H1 (cell line): ENCODE measurements around the gene B3GAT1. TPM values are rescaled to one million over a fixed set of nuclear protein-coding genes. Genes with fewer than 3 reads are reported as not detected.

Experiments
- CTCF ChIA-PET: fragments of 300-600 bp; sonication (Branson Sonifier 250); formaldehyde crosslinking; loops from one replicate; lab custom pipeline; 2021; ENCODE audit not compliant: partially characterized antibody; lab: Charles Lee
- POLR2A ChIA-PET: fragments of 300-600 bp; sonication (Branson Sonifier 250); formaldehyde crosslinking; loops from one replicate; lab custom pipeline; 2021; ENCODE audit warnings: inconsistent platforms; ENCODE audit not compliant: partially characterized antibody; lab: Charles Lee
- DNase-seq, 2 experiments: peaks; one replicate each; pipeline versions ENCODE4 v3.0.0 to v3.0.0-alpha.2; 2010 to 2022; ENCODE audit warnings: low spot score in 2 of 2, low read depth in 1 of 2, mixed read lengths in 1 of 2
- FAIRE-seq: peaks from 2 replicates; lab custom pipeline; 2011; peaks lifted over from hg19 to GRCh38; lab: Jason Lieb, UNC
- H2AFZ ChIP-seq: 2 replicates; pipeline ENCODE4 v1.8.1; 2012; ENCODE audit warnings: low read length, inconsistent platforms
- H2AK5ac ChIP-seq: 2 replicates; pipeline ENCODE4 v1.6.1; 2013; ENCODE audit warnings: low read depth, low read length
- H2BK120ac ChIP-seq: replicated peaks from 2 replicates; pipeline ENCODE3; 2013; ENCODE audit warnings: low read depth, low read length, inconsistent platforms
- H2BK12ac ChIP-seq: 2 replicates; pipeline ENCODE4 v1.6.1; 2013; ENCODE audit warnings: low read depth, low read length
- H2BK15ac ChIP-seq: 2 replicates; pipeline ENCODE4 v1.6.1; 2013; ENCODE audit warnings: low read length
- H2BK20ac ChIP-seq: 2 replicates; pipeline ENCODE4 v1.6.1; 2013; ENCODE audit warnings: low read length
- H2BK5ac ChIP-seq: 2 replicates; pipeline ENCODE4 v1.6.1; 2013; ENCODE audit warnings: low read depth, low read length
- H3K14ac ChIP-seq: 2 replicates; pipeline ENCODE4 v1.6.1; 2013; ENCODE audit warnings: inconsistent platforms; ENCODE audit not compliant: insufficient read length
- H3K18ac ChIP-seq: 2 replicates; pipeline ENCODE4 v1.6.1; 2013; ENCODE audit warnings: low read length; ENCODE audit errors: extremely low read depth
- H3K23ac ChIP-seq: 2 replicates; pipeline ENCODE4 v1.6.1; 2013; ENCODE audit warnings: inconsistent platforms; ENCODE audit not compliant: insufficient read length
- H3K23me2 ChIP-seq: 2 replicates; pipeline ENCODE4 v1.6.1; 2013; ENCODE audit warnings: low read depth, low read length
- H3K27ac ChIP-seq: 2 replicates; pipeline ENCODE4 v1.6.1; 2011; ENCODE audit warnings: low read depth, low read length, inconsistent platforms
- H3K27me3 ChIP-seq, 4 experiments: replicated peaks in 1 of 4; 1 replicate in 1 of 4; 2 replicates in 3 of 4; pipeline versions ENCODE4 v1.6.1 to v1.8.1; 2011 to 2013; ENCODE audit warnings: low read length in 3 of 4, mild to moderate bottlenecking in 3 of 4, inconsistent platforms in 2 of 4, mixed read lengths in 2 of 4, moderate library complexity in 1 of 4; ENCODE audit not compliant: control insufficient read depth in 3 of 4, insufficient read depth in 3 of 4; ENCODE audit errors: extremely low read depth in 1 of 4
- H3K36me3 ChIP-seq, 4 experiments: 2 replicates each; pipeline versions ENCODE4 v1.6.1 to v1.8.1; 2011 to 2013; ENCODE audit warnings: mild to moderate bottlenecking in 4 of 4, low read length in 3 of 4, moderate library complexity in 2 of 4, control low read depth in 1 of 4, inconsistent platforms in 1 of 4; ENCODE audit not compliant: insufficient read depth in 4 of 4, control insufficient read depth in 2 of 4
- H3K4ac ChIP-seq: replicated peaks from 2 replicates; pipeline ENCODE3; 2013; ENCODE audit warnings: low read length, low read depth, mixed read lengths, inconsistent platforms; ENCODE audit not compliant: insufficient read length
- H3K4me1 ChIP-seq, 4 experiments: replicated peaks in 1 of 4; 1 replicate in 1 of 4; 2 replicates in 3 of 4; pipeline versions ENCODE4 v1.6.1 to v1.8.1; 2011 to 2013; ENCODE audit warnings: low read length in 3 of 4, inconsistent platforms in 2 of 4, mixed read lengths in 1 of 4; ENCODE audit not compliant: insufficient read depth in 4 of 4, control insufficient read depth in 3 of 4
- H3K4me2 ChIP-seq, 2 experiments: 2 replicates each; pipeline versions ENCODE4 v1.6.1 to v1.8.1; 2011 to 2013; ENCODE audit warnings: low read depth in 2 of 2, low read length in 2 of 2, control low read depth in 1 of 2, inconsistent platforms in 1 of 2, mild to moderate bottlenecking in 1 of 2; ENCODE audit not compliant: insufficient read depth in 1 of 2
- H3K4me3 ChIP-seq, 4 experiments: fragments of 200-600, 300-600 bp in 1 of 4; sonication (generic), shearing (Covaris generic), sonication (Bioruptor Twin) in 1 of 4; 2 replicates each; pipeline versions ENCODE4 v1.5.1 to v1.8.1; 2011 to 2016; ENCODE audit warnings: low read length in 4 of 4, low read depth in 3 of 4, control low read depth in 2 of 4, inconsistent platforms in 2 of 4, mild to moderate bottlenecking in 2 of 4, mixed read lengths in 1 of 4, moderate library complexity in 1 of 4; ENCODE audit not compliant: insufficient read depth in 2 of 4; ENCODE audit errors: extremely low read depth in 1 of 4
- H3K56ac ChIP-seq: replicated peaks from 2 replicates; pipeline ENCODE3; 2013; ENCODE audit warnings: low read depth, mild to moderate bottlenecking, mixed read lengths, low read length, inconsistent platforms; ENCODE audit not compliant: insufficient read length
- H3K79me1 ChIP-seq: 2 replicates; pipeline ENCODE4 v1.6.1; 2013; ENCODE audit warnings: low read depth, low read length, control low read depth
- H3K79me2 ChIP-seq, 2 experiments: 2 replicates each; pipeline versions ENCODE4 v1.6.1 to v1.8.1; 2012 to 2013; ENCODE audit warnings: low read length in 2 of 2, mild to moderate bottlenecking in 2 of 2, inconsistent platforms in 1 of 2; ENCODE audit not compliant: insufficient read depth in 2 of 2, control insufficient read depth in 1 of 2
- H3K9ac ChIP-seq, 4 experiments: replicated peaks in 1 of 4; 1 replicate in 1 of 4; 2 replicates in 3 of 4; pipeline versions ENCODE4 v1.6.1 to v1.8.1; 2011 to 2013; ENCODE audit warnings: low read depth in 3 of 4, low read length in 3 of 4, control low read depth in 2 of 4, mild to moderate bottlenecking in 2 of 4, moderate library complexity in 2 of 4, inconsistent platforms in 1 of 4; ENCODE audit errors: extremely low read depth in 1 of 4
- H3K9me3 ChIP-seq, 2 experiments: 2 replicates each; pipeline versions ENCODE4 v1.6.1 to v1.8.1; 2012 to 2013; ENCODE audit warnings: mild to moderate bottlenecking in 2 of 2, moderate library complexity in 2 of 2, control low read depth in 1 of 2, inconsistent platforms in 1 of 2, low read depth in 1 of 2, low read length in 1 of 2, mixed read lengths in 1 of 2; ENCODE audit not compliant: insufficient read depth in 2 of 2
- H4K20me1 ChIP-seq, 2 experiments: replicated peaks in 1 of 2; 2 replicates each; pipeline versions ENCODE3 to v1.8.1; 2011 to 2013; ENCODE audit warnings: inconsistent platforms in 2 of 2, low read length in 2 of 2, mild to moderate bottlenecking in 1 of 2; ENCODE audit not compliant: insufficient read depth in 2 of 2, control insufficient read depth in 1 of 2
- H4K5ac ChIP-seq: 2 replicates; pipeline ENCODE4 v1.6.1; 2013; ENCODE audit warnings: low read length, low read depth, mixed read lengths, inconsistent platforms; ENCODE audit not compliant: insufficient read length
- H4K8ac ChIP-seq: 2 replicates; pipeline ENCODE4 v1.8.0; 2013; ENCODE audit warnings: mild to moderate bottlenecking, moderate library complexity, low read length, inconsistent platforms; ENCODE audit not compliant: insufficient read depth; ENCODE audit errors: extremely low read depth
- H4K91ac ChIP-seq: replicated peaks from 2 replicates; pipeline ENCODE3; 2013; ENCODE audit warnings: low read length, mixed read lengths, inconsistent platforms; ENCODE audit not compliant: insufficient read length
- CTCF ChIP-seq, 3 experiments: IDR thresholded peaks; 1 replicate in 2 of 3; 2 replicates in 1 of 3; pipeline versions ENCODE4 v1.5.1 to v1.6.1; 2011; ENCODE audit warnings: low read length in 3 of 3, mild to moderate bottlenecking in 3 of 3, inconsistent platforms in 2 of 3, low read depth in 1 of 3, moderate library complexity in 1 of 3; ENCODE audit not compliant: insufficient read depth in 1 of 3; ENCODE audit errors: control extremely low read depth in 1 of 3
- WGBS, 2 experiments: shearing (Covaris generic) in 1 of 2; methylation state at CpG; one replicate each; pipeline versions ENCODE4 v1.1.6 to v1.1.7; 2013 to 2015; ENCODE audit warnings: low lambda C conversion rate in 2 of 2, mixed read lengths in 2 of 2, inconsistent platforms in 1 of 2, low coverage in 1 of 2, missing lambda C conversion rate in 1 of 2; ENCODE audit not compliant: insufficient replicate concordance in 2 of 2, insufficient coverage in 1 of 2, insufficient read length in 1 of 2; ENCODE audit errors: extremely low coverage in 1 of 2, missing lambda C conversion rate in 1 of 2; 5-methylcytosine and 5-hydroxymethylcytosine counted together
- polyA plus RNA-seq, 7 experiments: library from polyadenylated mRNA; depleted of rRNA in 3 of 7; stranded (reverse) in 5 of 7; unstranded in 2 of 7; fragments of >200 nt in 5 of 7; fragments of 200-250 nt in 2 of 7; gene quantifications; 1 replicate in 5 of 7; 2 replicates in 1 of 7; 4 replicates in 1 of 7; pipeline versions ENCODE4 v1.2.1 to v1.2.3, GENCODE V29; 2011 to 2013; ENCODE audit warnings: missing spikeins in 2 of 7, mixed read lengths in 2 of 7
- total RNA-seq: library from RNA; stranded (reverse); fragmentation: NEBNext Ultra II Directional; extraction: Animal tissue kit (Norgen Biotek cat#: 25700); gene quantifications from 2 replicates; pipeline ENCODE4 v1.2.1, GENCODE V29; 2021

The B3GAT1 gene
- total and polyA plus RNA-seq, 2 of the 8 experiments (the other 6 are each of a cell fraction or from before 2014, with no cell fraction given), result 19.7 to 32.4 TPM

- peaks cover 15% of the 10 kb centered on the region; the same call in 1 of the 2 replicates for H3K23me2 ChIP-seq
- TF ChIP-seq CTCF (IDR thresholded peaks at IDR 0.05; ENCODE audit: control extremely low read depth in 1 of 3, insufficient read depth in 1 of 3, low read depth in 1 of 3, low read length in 3 of 3), result no peak
- 83% methylated on average over 10 of the region's 10 CpGs; no CpG with 5 or more reads in 1 of the 2 experiments for WGBS, 2 experiments
Measured at GRCh38 chr11:134416726-134417125, 4.7 kb upstream of the B3GAT1 start.

More at GRCh38 chr11:134416726-134417125, 4.7 kb upstream of the B3GAT1 start:
- Histone ChIP-seq H3K27ac (no peak overlapping the region), H3K18ac (no peak overlapping the region), H3K27me3 (peaks cover 0 to 2% (median 0%) of the 10 kb centered on the region in 4 experiments; a peak in 2 of 7 replicates), H2BK5ac (no peak overlapping the region), H3K4me3 (no peak overlapping the region), H4K8ac (no peak overlapping the region), H3K4me2 (no peak overlapping the region), H3K9ac (no peak overlapping the region), H4K5ac (no peak overlapping the region), H3K4ac (no peak overlapping the region), H3K79me1 (no peaks in the 10 kb centered on the region), H2AFZ (no peak overlapping the region), H3K56ac (no peak overlapping the region), H3K36me3 (no peaks in the 10 kb centered on the region), H2BK15ac (0 out of 2 replicates have a peak overlapping the region, but pooled peaks have one; percentile 46), H3K79me2 (no peaks in the 10 kb centered on the region), H3K14ac (no peak overlapping the region), H3K9me3 (no peaks in the 10 kb centered on the region), H3K4me1 (peaks cover 8 to 28% (median 17%) of the 10 kb centered on the region in 4 experiments), H4K91ac (no peak overlapping the region), H2BK120ac (no peak overlapping the region), H2AK5ac (0 out of 2 replicates have a peak overlapping the region, but pooled peaks have one; percentile 75), H2BK12ac (no peak overlapping the region), H2BK20ac (peak overlapping the region; percentile 48; the same call in 1 of the 2 replicates), H4K20me1 (peaks cover 4 to 8% of the 10 kb centered on the region in 2 experiments), H3K23ac (no peak overlapping the region)
- DNase-seq, result no peak
- CTCF ChIA-PET, result interaction anchor here (0.6 kb wide), 1 partner anchor 117 kb away, joined by 3 read pairs; no protein-coding TSS in a partner anchor
- no peak for FAIRE-seq
- POLR2A ChIA-PET, result no interaction called here
